ENCODE data around the gene SGF29.
"Not testable (repeated sequence)": the region's sequence is repeated elsewhere in the genome, so short reads cannot be mapped to it uniquely, and the experiment has no call there.

Gene SGF29

DNA sequence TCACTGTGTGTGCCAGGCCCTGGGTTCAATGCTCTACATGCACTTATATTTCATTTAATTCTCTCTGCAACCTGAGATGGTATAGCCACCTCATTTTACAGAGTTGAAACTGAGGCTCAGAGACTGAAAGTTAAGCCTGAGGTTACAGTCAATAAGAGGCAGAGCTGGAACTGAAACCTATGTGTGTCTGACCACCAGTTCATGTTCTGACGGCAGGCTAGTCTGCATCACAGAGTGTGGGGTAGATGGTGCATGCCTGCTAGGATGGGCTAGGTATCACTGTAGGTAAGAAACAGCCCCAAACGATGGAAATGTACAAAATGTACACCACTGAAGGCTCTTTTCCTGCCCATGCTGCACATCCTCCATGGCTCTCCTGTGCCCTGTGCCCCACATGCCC lies 86.2 kb downstream of the SGF29 start:
- in situ Hi-C loops (cut with HindIII; ENCODE audit: low sequenced_read_pairs) = not testable (repeated sequence)

Measured in DLD1 (cell line).